ENCODE data around the gene MED13L.
"Not testable (repeated sequence)": the region's sequence is repeated elsewhere in the genome, so short reads cannot be mapped to it uniquely, and the experiment has no call there.

MED13L gene

GRCh38 chr12:116037941-116038837 is 239.3 kb downstream of the MED13L start:
- in situ Hi-C loops (cut with HindIII; ENCODE audit: low pct_unique_long_range_greater_than_20kb, low sequenced_read_pairs), result no loop called here
- peak; percentile 98 for TF ChIP-seq JUND (IDR thresholded peaks at IDR 0.05; ENCODE audit: low read depth)
- DNase-seq (ENCODE audit: low read depth in 1 of 2, low spot score in 1 of 2), result peak; percentile 39 to 84

GRCh38 chr12:116033765-116034164 is 243.7 kb downstream of the MED13L start:
- no peak for TF ChIP-seq JUND (IDR thresholded peaks at IDR 0.05; ENCODE audit: low read depth)
- DNase-seq (ENCODE audit: low read depth in 1 of 2, low spot score in 1 of 2), result no peak
- in situ Hi-C loops (cut with HindIII; ENCODE audit: low pct_unique_long_range_greater_than_20kb, low sequenced_read_pairs), result no loop called here

- DNase-seq (ENCODE audit: low read depth in 1 of 2, low spot score in 1 of 2); in situ Hi-C loops (cut with HindIII; ENCODE audit: low pct_unique_long_range_greater_than_20kb, low sequenced_read_pairs): not testable (repeated sequence)
These were observed 245.9 kb downstream of the MED13L start for GRCh38 chr12:116031624-116032023.

DNA sequence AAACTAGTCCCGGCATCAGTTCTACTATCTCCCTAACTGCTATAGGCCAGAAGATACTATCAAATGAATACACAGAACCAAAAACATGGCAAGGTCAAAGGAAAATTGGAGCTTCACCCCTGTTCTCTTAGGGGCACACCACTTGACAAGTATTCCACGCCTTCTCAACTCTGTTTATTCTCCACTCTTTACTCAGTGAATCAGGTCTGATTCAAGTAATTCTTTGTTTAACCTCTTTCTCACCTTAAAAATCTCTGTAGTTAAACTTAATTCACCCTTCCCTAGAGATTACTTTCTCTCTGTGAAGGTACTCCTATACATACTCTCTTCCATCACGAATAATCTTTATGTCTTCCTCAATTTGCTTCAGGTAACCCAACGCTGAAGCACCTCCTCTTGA is 248.9 kb downstream of the MED13L start:
- no peak for TF ChIP-seq JUND (IDR thresholded peaks at IDR 0.05; ENCODE audit: low read depth)
- DNase-seq (ENCODE audit: low read depth in 1 of 2, low spot score in 1 of 2), result no peak
- in situ Hi-C loops (cut with HindIII; ENCODE audit: low pct_unique_long_range_greater_than_20kb, low sequenced_read_pairs), result no loop called here

- TF ChIP-seq JUND (IDR thresholded peaks at IDR 0.05; ENCODE audit: low read depth), result no peak
- in situ Hi-C loops (cut with HindIII; ENCODE audit: low pct_unique_long_range_greater_than_20kb, low sequenced_read_pairs), result no loop called here
- no peak for DNase-seq (ENCODE audit: low read depth in 1 of 2, low spot score in 1 of 2)
These were observed 250.0 kb downstream of the MED13L start for GRCh38 chr12:116027551-116027821.

- TF ChIP-seq JUND (IDR thresholded peaks at IDR 0.05; ENCODE audit: low read depth), result no peak
- peak in 1 of 2 experiments; percentile 43 for DNase-seq (ENCODE audit: low read depth in 1 of 2, low spot score in 1 of 2)
- in situ Hi-C loops (cut with HindIII; ENCODE audit: low pct_unique_long_range_greater_than_20kb, low sequenced_read_pairs), result no loop called here
These were observed 250.5 kb downstream of the MED13L start for GRCh38 chr12:116026768-116027550.

- TF ChIP-seq JUND (IDR thresholded peaks at IDR 0.05; ENCODE audit: low read depth), result no peak
- DNase-seq (ENCODE audit: low read depth in 1 of 2, low spot score in 1 of 2), result no peak
- in situ Hi-C loops (cut with HindIII; ENCODE audit: low pct_unique_long_range_greater_than_20kb, low sequenced_read_pairs), result no loop called here
These were observed 251.1 kb downstream of the MED13L start for GRCh38 chr12:116026346-116026745.

GRCh38 chr12:116024769-116025168 is 252.7 kb downstream of the MED13L start:
- DNase-seq (ENCODE audit: low read depth in 1 of 2, low spot score in 1 of 2), result no peak
- no peak for TF ChIP-seq JUND (IDR thresholded peaks at IDR 0.05; ENCODE audit: low read depth)
- in situ Hi-C loops (cut with HindIII; ENCODE audit: low pct_unique_long_range_greater_than_20kb, low sequenced_read_pairs), result no loop called here

- peak in 1 of 2 experiments; percentile 43 for DNase-seq (ENCODE audit: low read depth in 1 of 2, low spot score in 1 of 2)
- in situ Hi-C loops (cut with HindIII; ENCODE audit: low pct_unique_long_range_greater_than_20kb, low sequenced_read_pairs), result no loop called here
- TF ChIP-seq JUND (IDR thresholded peaks at IDR 0.05; ENCODE audit: low read depth), result peak; percentile 94; the same call in 1 of the 2 replicates
These were observed 258.1 kb downstream of the MED13L start for GRCh38 chr12:116019415-116019814.

DNA sequence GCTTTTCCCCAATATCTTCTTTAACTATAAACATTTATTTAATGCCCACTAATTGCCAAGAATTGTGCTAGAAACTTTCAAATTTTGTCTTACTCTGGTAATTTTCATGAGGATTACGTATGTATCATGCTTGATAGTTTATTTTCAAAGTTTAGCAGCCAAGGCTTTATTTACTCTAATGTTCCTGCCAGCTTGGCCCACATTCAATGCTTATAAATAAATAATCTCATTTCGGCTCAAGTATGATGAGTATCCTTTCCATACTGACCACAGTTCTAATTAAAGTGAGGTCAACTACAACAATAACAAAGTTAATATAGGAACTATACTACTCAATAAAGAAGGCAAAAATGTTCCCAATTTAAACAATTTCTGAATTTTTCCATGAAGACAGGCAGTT is 259.2 kb downstream of the MED13L start:
- DNase-seq (ENCODE audit: low read depth in 1 of 2, low spot score in 1 of 2), result peak in 1 of 2 experiments; percentile 42
- in situ Hi-C loops (cut with HindIII; ENCODE audit: low pct_unique_long_range_greater_than_20kb, low sequenced_read_pairs), result no loop called here
- peak; percentile 67; the same call in 1 of the 2 replicates for TF ChIP-seq JUND (IDR thresholded peaks at IDR 0.05; ENCODE audit: low read depth)

- DNase-seq (ENCODE audit: low read depth in 1 of 2, low spot score in 1 of 2), result peak in 1 of 2 experiments; percentile 61
- in situ Hi-C loops (cut with HindIII; ENCODE audit: low pct_unique_long_range_greater_than_20kb, low sequenced_read_pairs), result no loop called here
- no peak for TF ChIP-seq JUND (IDR thresholded peaks at IDR 0.05; ENCODE audit: low read depth)
These were observed 262.0 kb downstream of the MED13L start for GRCh38 chr12:116015525-116015924.

- no peak for DNase-seq (ENCODE audit: low read depth in 1 of 2, low spot score in 1 of 2)
- in situ Hi-C loops (cut with HindIII; ENCODE audit: low pct_unique_long_range_greater_than_20kb, low sequenced_read_pairs), result no loop called here
- no peak for TF ChIP-seq JUND (IDR thresholded peaks at IDR 0.05; ENCODE audit: low read depth)
These were observed 264.7 kb downstream of the MED13L start for GRCh38 chr12:116012757-116013156.

GRCh38 chr12:116011217-116011616 is 266.3 kb downstream of the MED13L start:
- in situ Hi-C loops (cut with HindIII; ENCODE audit: low pct_unique_long_range_greater_than_20kb, low sequenced_read_pairs), result no loop called here
- DNase-seq (ENCODE audit: low read depth in 1 of 2, low spot score in 1 of 2), result no peak
- TF ChIP-seq JUND (IDR thresholded peaks at IDR 0.05; ENCODE audit: low read depth), result no peak

All from T47D (cell line).